Pancreas (tissue), 10 donors: ENCODE data around the gene CNMD. TPM values are rescaled to one million over a fixed set of nuclear protein-coding genes. Genes with fewer than 3 reads are reported as not detected.
A peak's percentile ranks its signal among the peaks of the same experiment; 100 is the strongest.

Source experiments
- ATAC-seq, 4 donors: fragments of 200-7000 bp; cut with Tn5 transposase; one replicate each; pipeline versions ENCODE4 v1.8.0 to v1.9.1; 2020; ENCODE audit warnings: mild to moderate bottlenecking in 4 of 4, moderate library complexity in 4 of 4
- DNase-seq, 6 donors: peaks; one replicate each; pipeline ENCODE4 v3.0.0-alpha.2; 2020
- FAIRE-seq: peaks from 2 replicates; lab custom pipeline; 2012; peaks lifted over from hg19 to GRCh38; lab: Jason Lieb, UNC
- H3K27ac ChIP-seq, 4 donors: fragments of 200-600 bp; sonication (generic); 1 replicate in 3 of 4; 2 replicates in 1 of 4; pipeline versions ENCODE4 v1.5.0 to v1.8.0; 2020
- H3K27me3 ChIP-seq, 4 donors: fragments of 200-600 bp; one replicate each; pipeline ENCODE4 v1.8.0; 2021
- H3K36me3 ChIP-seq, 3 donors: fragments of 200-600 bp; sonication (generic) in 1 of 3; one replicate each; pipeline versions ENCODE4 v1.5.0 to v1.8.0; 2020 to 2021
- H3K4me1 ChIP-seq, 3 donors: fragments of 200-600 bp; one replicate each; pipeline ENCODE4 v1.8.0; 2021
- H3K4me3 ChIP-seq, 4 donors: fragments of 200-600 bp; sonication (generic) in 2 of 4; one replicate each; pipeline versions ENCODE4 v1.5.0 to v1.8.0; 2020 to 2021
- H3K9me3 ChIP-seq, 4 donors: fragments of 200-600 bp; one replicate each; pipeline ENCODE4 v1.8.0; 2021
- WGBS, 2 donors: extraction: QIAGEN DNeasy Blood & Tissue Kit; methylation state at CpG; one replicate each; pipeline ENCODE4 v1.1.7; 2013; 5-methylcytosine and 5-hydroxymethylcytosine counted together
- intact Hi-C, 3 donors: fragments of 100-400 bp; cut with DNase I; formaldehyde crosslinking; loops; one replicate each; pipeline versions ENCODE4 v1.11.1 to v1.14.2; 2022
- polyA plus RNA-seq, 2 donors: library from polyadenylated mRNA; stranded (reverse); fragments of 200-250 nt; gene quantifications; one replicate each; pipeline ENCODE4 v1.2.3, GENCODE V29; 2013
- total RNA-seq, 6 donors: library from RNA; stranded (reverse); fragmentation: NEBNext Ultra II Directional in 4 of 6; extraction: Animal tissue kit (Norgen Biotek cat#: 25700) in 4 of 6; gene quantifications; one replicate each; pipeline versions ENCODE4 v1.2.1 to v1.2.4, GENCODE V29; 2021 to 2023
- TF ChIP-seq, protein P1 (sequence below), 4 donors: fragments of 200-600 bp; sonication (generic) in 3 of 4; IDR thresholded peaks; one replicate each; pipeline versions ENCODE4 v1.5.0 to v1.8.0; 2021; ENCODE audit warnings: antibody characterized with exemption in 4 of 4
- donor health status: healthy with polysubstance abuse.
- donor health status: DM: no; HTN: no; CAD: no; lungs with moderate emphysema.
- donor health status: DM: no; HTN: no; CAD: no.
- donor health status: control.
- donor health status: control.
- donor health status: Bipolar disorder and iron deficiency.
- donor health status: DM: yes; HTN: yes; CAD: no.
- donor health status: DM: no; HTN: no; CAD: no.
- donor health status: DM: no; HTN: no; CAD: no.
- donor health status: DM: yes; HTN: yes; CAD: no.

CNMD gene
- under 1 TPM in 4 of 6 donors, not detected in 2; 0.19 to 0.54 (median 0.30) TPM for total RNA-seq
- polyA plus RNA-seq, result 1 to 10 TPM in 1 of 2 donors, under 1 TPM in 1; 0.23 to 3.7 TPM

GRCh38 chr13:52739468-52740071 is at the start of gene CNMD:
TSS of gene CNMD (minus strand) at chr13:52739820. CDS start at chr13:52739701, 119 bp downstream.
- Histone ChIP-seq H3K27me3 (peaks cover 0 to 12% (median 5%) of the 10 kb centered on the region in 4 donors), H3K4me3 (peak within 1 kb of the TSS in 2 of 4 donors; percentile 10 to 41), H3K27ac (no peak within 1 kb of the TSS), H3K9me3 (no peaks in the 10 kb centered on the region), H3K4me1 (no peaks in the 10 kb centered on the region), H3K36me3 (no peaks in the 10 kb centered on the region)
- intact Hi-C loops, result no loop called here
- FAIRE-seq (no peak), ATAC-seq (no peak), DNase-seq (peak in 1 of 6 donors; percentile 40)
- WGBS, 2 donors, result 9 to 11% methylated on average over 29 to 34 of the region's 34 CpGs
- TF ChIP-seq, protein P1, sequence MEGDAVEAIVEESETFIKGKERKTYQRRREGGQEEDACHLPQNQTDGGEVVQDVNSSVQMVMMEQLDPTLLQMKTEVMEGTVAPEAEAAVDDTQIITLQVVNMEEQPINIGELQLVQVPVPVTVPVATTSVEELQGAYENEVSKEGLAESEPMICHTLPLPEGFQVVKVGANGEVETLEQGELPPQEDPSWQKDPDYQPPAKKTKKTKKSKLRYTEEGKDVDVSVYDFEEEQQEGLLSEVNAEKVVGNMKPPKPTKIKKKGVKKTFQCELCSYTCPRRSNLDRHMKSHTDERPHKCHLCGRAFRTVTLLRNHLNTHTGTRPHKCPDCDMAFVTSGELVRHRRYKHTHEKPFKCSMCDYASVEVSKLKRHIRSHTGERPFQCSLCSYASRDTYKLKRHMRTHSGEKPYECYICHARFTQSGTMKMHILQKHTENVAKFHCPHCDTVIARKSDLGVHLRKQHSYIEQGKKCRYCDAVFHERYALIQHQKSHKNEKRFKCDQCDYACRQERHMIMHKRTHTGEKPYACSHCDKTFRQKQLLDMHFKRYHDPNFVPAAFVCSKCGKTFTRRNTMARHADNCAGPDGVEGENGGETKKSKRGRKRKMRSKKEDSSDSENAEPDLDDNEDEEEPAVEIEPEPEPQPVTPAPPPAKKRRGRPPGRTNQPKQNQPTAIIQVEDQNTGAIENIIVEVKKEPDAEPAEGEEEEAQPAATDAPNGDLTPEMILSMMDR (IDR thresholded peaks at IDR 0.05), result no peak

- Histone ChIP-seq H3K9me3 (no peaks in the 10 kb centered on the region), H3K27ac (no peak overlapping the region), H3K4me3 (no peak overlapping the region), H3K36me3 (no peaks in the 10 kb centered on the region), H3K4me1 (no peaks in the 10 kb centered on the region), H3K27me3 (no peaks in the 10 kb centered on the region)
- FAIRE-seq, result no peak
- TF ChIP-seq, protein P1 (IDR thresholded peaks at IDR 0.05), result no peak
- DNase-seq, result no peak
- intact Hi-C loops, result no loop called here
- no peak for ATAC-seq
- 25 to 44% methylated on average over 4 of the region's 4 CpGs for WGBS, 2 donors
Observed at GRCh38 chr13:52788011-52788410, 48.4 kb upstream of the CNMD start.

GRCh38 chr13:52787235-52787634 is 47.6 kb upstream of the CNMD start:
- no peaks in the 10 kb centered on the region for H3K36me3 ChIP-seq
- H3K4me1 ChIP-seq, result no peaks in the 10 kb centered on the region
- H3K4me3 ChIP-seq, result no peak overlapping the region
- DNase-seq, result no peak
- FAIRE-seq, result no peak
- intact Hi-C loops, result no loop called here
- no peaks in the 10 kb centered on the region for H3K27me3 ChIP-seq
- TF ChIP-seq, protein P1 (IDR thresholded peaks at IDR 0.05), result no peak
- ATAC-seq, result no peak
- no peak overlapping the region for H3K27ac ChIP-seq
- no peaks in the 10 kb centered on the region for H3K9me3 ChIP-seq
- 54 to 65% methylated on average over 2 of the region's 2 CpGs for WGBS, 2 donors

DNA sequence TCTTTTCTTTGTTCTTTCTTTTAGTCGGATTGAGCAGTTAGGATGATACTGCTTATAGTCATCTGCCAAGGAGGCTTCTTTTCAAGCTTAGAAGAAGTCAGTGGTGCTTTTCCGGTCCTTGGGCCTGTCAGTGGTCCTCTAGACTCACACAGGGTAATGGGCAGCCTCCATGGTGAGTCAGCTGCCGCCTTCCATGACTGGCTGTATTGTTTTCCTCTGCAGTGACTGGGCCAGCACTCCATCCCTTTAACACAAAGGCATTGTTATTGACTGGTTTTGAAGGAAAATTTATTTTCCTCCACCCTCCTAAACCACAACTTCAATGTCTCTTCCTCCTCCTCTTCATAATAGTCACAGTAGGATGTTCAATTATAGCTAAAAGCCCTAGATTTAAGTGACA is 47.1 kb upstream of the CNMD start:
- DNase-seq (no peak), ATAC-seq (no peak), FAIRE-seq (no peak)
- WGBS, 2 donors, result 53 to 58% methylated on average over 3 of the region's 3 CpGs
- Histone ChIP-seq H3K36me3 (no peaks in the 10 kb centered on the region), H3K27me3 (no peaks in the 10 kb centered on the region), H3K4me3 (no peak overlapping the region), H3K4me1 (no peaks in the 10 kb centered on the region), H3K9me3 (no peaks in the 10 kb centered on the region), H3K27ac (no peak overlapping the region)
- intact Hi-C loops, result no loop called here
- TF ChIP-seq, protein P1 (IDR thresholded peaks at IDR 0.05), result no peak

- 67 to 71% methylated on average over 5 of the region's 5 CpGs for WGBS, 2 donors
- intact Hi-C loops, result no loop called here
- no peak overlapping the region for H3K4me3 ChIP-seq
- H3K27me3 ChIP-seq, result no peaks in the 10 kb centered on the region
- TF ChIP-seq, protein P1 (IDR thresholded peaks at IDR 0.05), result no peak
- no peak overlapping the region for H3K27ac ChIP-seq
- ATAC-seq (no peak), FAIRE-seq (no peak), DNase-seq (no peak)
- no peaks in the 10 kb centered on the region for H3K9me3 ChIP-seq
- H3K36me3 ChIP-seq, result no peaks in the 10 kb centered on the region
- no peaks in the 10 kb centered on the region for H3K4me1 ChIP-seq
Observed at GRCh38 chr13:52785739-52786138, 46.1 kb upstream of the CNMD start.
